Measurements from ENCODE around the gene KMT2B. TPM values are rescaled to one million over a fixed set of nuclear protein-coding genes. Genes with fewer than 3 reads are reported as not detected.
A peak's percentile ranks its signal among the peaks of the same experiment; 100 is the strongest.

The KMT2B gene
- total and polyA plus RNA-seq, 9 of the 15 experiments (the other 6 are each of a cell fraction or from before 2014, with no cell fraction given) = 0.63 to 43.9 (median 8.1) TPM

GRCh38 chr19:35702223-35703012, 15.4 kb upstream of the KMT2B start (continued):
- TF ChIP-seq CCAR2 (IDR thresholded peaks at IDR 0.05; ENCODE audit: low read depth, low read length) (no peak), KLF1 (tag; IDR thresholded peaks at IDR 0.05) (no peak), MIER1 (IDR thresholded peaks at IDR 0.05; ENCODE audit: low read depth) (no peak), ATF1 (CRISPR knock-in tag; IDR thresholded peaks at IDR 0.05) (no peak), ATF1 (tag; IDR thresholded peaks at IDR 0.05) (peak; percentile 82), CREB1 (IDR thresholded peaks at IDR 0.05) (no peak), CREB1 (CRISPR knock-in tag; IDR thresholded peaks at IDR 0.05) (peak; percentile 39; the same call in 1 of the 2 replicates), THAP12 (CRISPR knock-in tag; IDR thresholded peaks at IDR 0.05) (peak; percentile 24; the same call in 1 of the 2 replicates), RBFOX2 (IDR thresholded peaks at IDR 0.05; ENCODE audit: low read depth, low read length) (peak; percentile 68), ZNF75A (CRISPR knock-in tag; IDR thresholded peaks at IDR 0.05) (no peak), GATAD2B (IDR thresholded peaks at IDR 0.05; ENCODE audit: borderline replicate concordance) (no peak), RFX1 (IDR thresholded peaks at IDR 0.05) (peak; percentile 54; the same call in 1 of the 2 replicates), MYC (IDR thresholded peaks at IDR 0.05; ENCODE audit: low read depth, low read length) (no peak), MYC (CRISPR knock-in tag; IDR thresholded peaks at IDR 0.05; ENCODE audit: borderline replicate concordance, low read depth) (no peak)

All from K562 (cell line).